IPS-20b (cell line): ENCODE measurements around the gene GPR152.

ENCODE experiments used
- H3K27ac ChIP-seq: one replicate; pipeline ENCODE4 v1.5.1; 2013; ENCODE audit warnings: low read length
- H3K27me3 ChIP-seq: 2 replicates; pipeline ENCODE4 v1.6.1; 2013; ENCODE audit warnings: mild to moderate bottlenecking, low read length, inconsistent platforms; ENCODE audit not compliant: insufficient read depth
- H3K36me3 ChIP-seq: 2 replicates; pipeline ENCODE4 v1.6.1; 2013; ENCODE audit warnings: low read depth, mild to moderate bottlenecking, inconsistent platforms, low read length, moderate library complexity; ENCODE audit not compliant: insufficient read depth
- H3K4me1 ChIP-seq: 2 replicates; pipeline ENCODE4 v1.6.1; 2013; ENCODE audit warnings: mild to moderate bottlenecking, control low read depth, inconsistent platforms, low read length, moderate library complexity; ENCODE audit not compliant: insufficient read depth
- H3K4me3 ChIP-seq: 2 replicates; pipeline ENCODE4 v1.5.1; 2013; ENCODE audit warnings: mild to moderate bottlenecking, low read length, inconsistent platforms
- H3K9ac ChIP-seq: 2 replicates; pipeline ENCODE4 v1.6.1; 2013; ENCODE audit warnings: low read depth, mild to moderate bottlenecking, inconsistent platforms, low read length, moderate library complexity
- H3K9me3 ChIP-seq: 2 replicates; pipeline ENCODE4 v1.6.1; 2013; ENCODE audit warnings: mild to moderate bottlenecking, low read depth, low read length, inconsistent platforms; ENCODE audit not compliant: insufficient read depth

The GPR152 gene

DNA sequence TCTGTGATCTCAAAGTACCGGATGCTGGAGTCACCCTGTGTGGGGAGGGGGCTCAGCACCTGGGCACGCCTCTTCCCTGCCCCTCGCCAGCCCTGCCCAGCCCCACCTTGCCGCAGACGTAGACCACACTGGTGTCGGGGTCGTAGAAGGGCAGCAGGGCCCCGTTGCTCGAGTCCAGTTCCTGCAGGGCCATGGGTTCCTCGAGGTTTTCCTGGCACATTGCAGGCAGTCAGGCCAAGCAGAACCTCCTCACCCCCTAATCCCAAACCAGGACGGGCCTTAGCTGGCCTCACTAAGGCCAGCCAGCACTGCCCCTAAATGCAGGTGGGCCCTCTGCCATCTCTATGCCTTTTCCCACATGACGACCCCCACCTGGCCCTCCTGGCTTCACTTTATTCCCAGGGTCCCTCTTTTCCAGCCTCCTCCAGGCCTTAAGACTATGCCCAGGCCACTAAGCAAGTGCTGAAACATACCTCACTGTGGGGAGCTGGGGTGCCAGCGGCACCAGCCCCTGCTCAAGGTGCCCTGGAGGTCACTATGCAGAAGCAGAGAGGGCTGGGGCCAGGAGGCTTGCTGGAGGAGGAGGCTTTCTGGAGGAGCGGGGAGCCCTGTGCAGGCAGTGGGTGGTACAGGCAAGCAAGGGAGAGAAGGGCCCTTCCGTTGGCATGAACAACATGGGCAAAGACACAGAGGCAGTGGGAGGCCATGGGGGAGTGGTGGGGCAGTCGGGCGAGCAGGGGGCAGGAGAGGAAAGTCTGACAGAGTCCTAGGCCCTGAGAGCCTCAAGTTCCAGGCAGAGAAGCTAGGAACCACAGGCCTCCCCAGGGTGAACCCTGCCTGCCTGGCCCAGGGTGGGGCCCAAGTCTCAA lies 12.1 kb downstream of the GPR152 start:
- no peak overlapping the region for H3K9ac ChIP-seq
- no peak overlapping the region for H3K27ac ChIP-seq
- H3K9me3 ChIP-seq, result no peaks in the 10 kb centered on the region
- peaks cover 4% of the 10 kb centered on the region for H3K4me1 ChIP-seq
- no peak overlapping the region for H3K4me3 ChIP-seq
- peaks cover 17% of the 10 kb centered on the region for H3K36me3 ChIP-seq
- no peaks in the 10 kb centered on the region for H3K27me3 ChIP-seq

DNA sequence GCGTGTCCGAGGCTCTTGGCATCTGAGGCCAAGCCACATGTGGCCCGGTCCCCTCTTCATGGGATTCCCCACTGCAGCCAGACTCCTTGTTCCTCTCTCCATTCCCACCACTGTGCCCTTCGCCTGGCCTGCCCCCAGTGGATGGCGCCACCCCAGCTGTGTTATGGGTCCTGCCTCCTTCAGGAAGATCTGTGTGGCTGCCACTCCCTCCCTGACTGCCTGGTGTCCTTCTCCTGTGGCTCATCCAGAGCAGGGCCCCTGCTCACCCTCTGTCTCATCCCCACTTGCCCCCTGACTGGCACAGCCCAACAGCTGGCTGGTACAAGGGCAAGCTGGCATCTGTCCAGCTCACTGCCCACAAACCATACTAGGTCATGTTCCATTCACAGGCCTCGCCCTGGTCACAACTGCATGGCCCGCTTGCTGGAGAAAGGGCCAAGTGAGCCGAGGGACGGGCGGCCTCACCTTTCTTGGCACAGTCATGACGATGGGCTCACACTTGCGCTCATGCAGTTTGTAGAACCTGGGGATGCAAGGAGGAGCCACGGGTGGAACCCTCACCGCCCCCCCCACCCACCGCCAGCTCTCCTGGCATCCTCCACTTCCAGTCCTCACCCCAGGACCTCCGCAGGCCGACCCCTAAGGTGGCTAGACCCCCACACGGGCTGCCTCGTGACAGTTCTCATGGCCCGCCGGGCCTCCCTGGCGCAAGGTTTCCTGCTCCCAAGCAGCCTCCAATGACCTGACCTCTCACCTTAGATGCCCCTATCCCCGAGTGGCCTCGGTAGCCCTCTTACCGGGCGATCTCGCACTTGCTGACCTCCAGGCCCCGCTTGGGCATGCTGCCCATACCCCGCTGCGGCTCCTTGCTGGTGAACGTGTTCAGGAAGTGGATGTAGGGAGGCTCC lies 13.0 kb downstream of the GPR152 start:
- peaks cover 19% of the 10 kb centered on the region for H3K36me3 ChIP-seq
- peaks cover 4% of the 10 kb centered on the region for H3K4me1 ChIP-seq
- no peaks in the 10 kb centered on the region for H3K9me3 ChIP-seq
- no peaks in the 10 kb centered on the region for H3K27me3 ChIP-seq
- no peak overlapping the region for H3K27ac ChIP-seq
- no peak overlapping the region for H3K9ac ChIP-seq
- no peak overlapping the region for H3K4me3 ChIP-seq

DNA sequence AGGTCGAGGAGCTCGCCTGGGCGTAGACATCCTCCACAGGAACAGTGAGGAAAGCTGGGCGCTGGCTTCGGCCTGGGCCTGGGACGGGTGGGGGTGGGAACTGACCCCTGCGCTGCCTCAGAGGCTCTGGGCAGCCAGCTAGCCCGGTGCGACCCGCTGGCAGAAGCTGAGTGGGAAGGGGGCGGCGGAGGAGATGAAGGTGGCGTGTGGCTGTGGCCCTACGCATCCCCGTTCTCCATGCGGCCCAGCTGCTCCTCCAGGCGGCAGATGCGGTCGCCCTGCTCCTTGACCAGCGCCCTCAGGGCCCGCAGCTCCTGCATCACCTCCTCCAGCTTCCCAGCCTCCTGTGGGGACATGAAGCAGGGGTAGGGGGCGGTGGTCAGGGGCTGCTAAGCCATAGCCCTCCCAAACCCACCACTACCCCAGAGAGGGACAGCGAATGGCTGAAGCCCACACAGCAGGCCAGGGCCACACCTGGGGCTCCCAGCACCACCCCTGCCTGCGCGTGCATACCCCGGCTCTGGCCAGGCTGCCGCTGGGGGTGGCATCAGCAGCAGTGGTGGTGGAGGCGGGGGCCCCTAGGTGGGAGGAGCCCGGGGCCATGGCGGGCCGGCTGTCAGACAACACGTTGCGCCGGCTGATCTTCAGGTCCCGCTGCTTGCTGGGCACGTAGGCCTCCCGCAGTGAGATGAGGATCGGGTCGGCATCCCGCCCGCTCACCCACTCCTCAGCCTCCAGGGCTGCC lies 14.2 kb downstream of the GPR152 start:
- H3K9me3 ChIP-seq, result no peaks in the 10 kb centered on the region
- H3K4me1 ChIP-seq, result peaks cover 4% of the 10 kb centered on the region
- no peak overlapping the region for H3K9ac ChIP-seq
- H3K36me3 ChIP-seq, result peaks cover 31% of the 10 kb centered on the region
- H3K4me3 ChIP-seq, result no peak overlapping the region
- no peak overlapping the region for H3K27ac ChIP-seq
- no peaks in the 10 kb centered on the region for H3K27me3 ChIP-seq

DNA sequence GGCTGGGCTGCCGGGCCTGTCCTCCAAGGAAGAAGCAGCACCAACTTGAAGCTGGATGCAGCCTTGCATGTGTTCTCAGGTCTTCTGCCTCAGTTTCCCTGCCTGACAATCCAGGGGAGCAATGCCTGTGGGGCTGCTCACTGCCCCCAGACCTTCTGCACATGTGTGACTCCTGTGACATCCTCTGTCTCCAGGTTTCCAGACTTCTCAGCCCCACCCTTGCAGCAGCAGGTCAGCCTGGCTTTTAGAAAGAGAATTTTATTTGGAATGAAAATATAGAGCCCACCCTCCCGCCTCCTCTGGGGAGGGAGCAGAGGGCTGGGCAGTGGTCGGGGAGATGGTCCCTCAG lies 14.7 kb downstream of the GPR152 start:
- Histone ChIP-seq H3K9me3 (no peaks in the 10 kb centered on the region), H3K4me3 (no peak overlapping the region), H3K27ac (no peak overlapping the region), H3K4me1 (peaks cover 4% of the 10 kb centered on the region), H3K9ac (peak overlapping the region; percentile 66; the same call in 1 of the 2 replicates), H3K27me3 (no peaks in the 10 kb centered on the region), H3K36me3 (peaks cover 34% of the 10 kb centered on the region)

DNA sequence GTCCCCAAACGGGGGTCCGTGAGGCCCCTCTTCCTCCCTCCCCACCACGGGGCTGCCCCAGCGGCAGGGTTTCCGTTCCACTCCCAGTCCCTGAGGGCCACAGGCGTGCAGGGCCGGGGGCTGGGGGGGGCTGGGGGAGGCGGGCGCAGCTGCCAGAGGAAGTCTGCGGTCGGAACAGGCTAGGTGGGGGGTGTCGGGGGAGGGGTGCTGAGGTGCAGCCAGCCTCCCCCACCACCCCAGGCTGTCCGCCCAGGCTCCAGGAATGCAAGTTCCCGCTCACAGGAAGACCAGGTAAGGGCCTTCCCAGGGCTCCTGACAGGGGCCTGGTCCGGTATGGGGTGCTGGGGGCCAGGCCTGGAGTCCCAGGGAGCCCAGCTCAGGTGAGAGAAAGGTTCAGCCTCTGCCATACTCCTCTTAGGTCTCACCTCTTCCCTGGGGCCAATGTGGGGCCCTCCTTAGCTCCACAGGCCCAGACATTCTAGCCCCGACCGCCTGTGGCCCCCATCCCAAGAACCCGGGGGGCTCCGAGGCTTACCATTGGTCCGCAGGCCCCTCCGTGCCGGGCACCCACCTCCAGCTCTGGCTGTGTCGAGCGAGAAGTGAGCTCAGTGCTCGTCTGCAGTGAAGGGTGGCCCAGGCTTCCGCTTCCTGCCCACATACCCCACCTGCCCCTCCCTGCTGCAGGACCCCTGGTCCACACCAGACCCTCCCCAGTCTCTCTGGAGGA lies 15.3 kb downstream of the GPR152 start, which contains the start of gene PTPRCAP:
PTPRCAP (minus strand) TSS at position 601 of the 727 bp plus-strand sequence; CDS start at position 538, 63 bp downstream.
- Histone ChIP-seq H3K9ac (peak within 1 kb of the TSS; percentile 71; the same call in 1 of the 2 replicates), H3K4me1 (peaks cover 4% of the 10 kb centered on the region), H3K4me3 (no peak within 1 kb of the TSS), H3K36me3 (peaks cover 39% of the 10 kb centered on the region), H3K27ac (peak within 1 kb of the TSS; percentile 88), H3K27me3 (no peaks in the 10 kb centered on the region), H3K9me3 (no peaks in the 10 kb centered on the region)

- no peaks in the 10 kb centered on the region for H3K9me3 ChIP-seq
- no peak overlapping the region for H3K4me3 ChIP-seq
- peaks cover 40% of the 10 kb centered on the region for H3K36me3 ChIP-seq
- H3K27me3 ChIP-seq, result no peaks in the 10 kb centered on the region
- peak overlapping the region; percentile 71; the same call in 1 of the 2 replicates for H3K9ac ChIP-seq
- peak overlapping the region; percentile 88 for H3K27ac ChIP-seq
- H3K4me1 ChIP-seq, result peaks cover 4% of the 10 kb centered on the region
Observed at GRCh38 chr11:67436459-67437081, 16.0 kb downstream of the GPR152 start.

GRCh38 chr11:67435727-67436458 lies 16.6 kb downstream of the GPR152 start:
- Histone ChIP-seq H3K27me3 (no peaks in the 10 kb centered on the region), H3K27ac (peak overlapping the region; percentile 87), H3K4me1 (peaks cover 4% of the 10 kb centered on the region), H3K36me3 (peaks cover 45% of the 10 kb centered on the region), H3K9ac (peak overlapping the region; percentile 71; the same call in 1 of the 2 replicates), H3K4me3 (no peak overlapping the region), H3K9me3 (no peaks in the 10 kb centered on the region)

GRCh38 chr11:67435031-67435726 lies 17.4 kb downstream of the GPR152 start:
- peaks cover 49% of the 10 kb centered on the region for H3K36me3 ChIP-seq
- H3K4me1 ChIP-seq, result peaks cover 4% of the 10 kb centered on the region
- no peak overlapping the region for H3K4me3 ChIP-seq
- no peaks in the 10 kb centered on the region for H3K27me3 ChIP-seq
- H3K9ac ChIP-seq, result peak overlapping the region; percentile 71; the same call in 1 of the 2 replicates
- no peaks in the 10 kb centered on the region for H3K9me3 ChIP-seq
- H3K27ac ChIP-seq, result no peak overlapping the region

GRCh38 chr11:67434395-67434881 lies 18.1 kb downstream of the GPR152 start:
- no peak overlapping the region for H3K27ac ChIP-seq
- no peaks in the 10 kb centered on the region for H3K27me3 ChIP-seq
- no peaks in the 10 kb centered on the region for H3K9me3 ChIP-seq
- H3K4me3 ChIP-seq, result no peak overlapping the region
- no peak overlapping the region for H3K9ac ChIP-seq
- H3K4me1 ChIP-seq, result peaks cover 4% of the 10 kb centered on the region
- peaks cover 47% of the 10 kb centered on the region for H3K36me3 ChIP-seq
